CD14-positive monocyte (primary cell): ENCODE data around the gene LRRC52. TPM values are rescaled to one million over a fixed set of nuclear protein-coding genes. Genes with fewer than 3 reads are reported as not detected.

ENCODE experiments used
- DNase-seq, 3 donors: peaks; one replicate each; pipeline ENCODE4 v3.0.0-alpha.2; 2011 to 2022
- H2AFZ ChIP-seq: 2 replicates; pipeline ENCODE4 v1.6.0; 2012; ENCODE audit warnings: mild to moderate bottlenecking, low read depth, low read length, inconsistent platforms; ENCODE audit not compliant: insufficient read depth, poor library complexity, severe bottlenecking
- H3K27ac ChIP-seq, 2 donors: 1 replicate in 1 of 2; 2 replicates in 1 of 2; pipeline ENCODE4 v1.5.1; 2012 to 2013; ENCODE audit warnings: low read length in 2 of 2, control low read depth in 1 of 2, inconsistent platforms in 1 of 2, low read depth in 1 of 2, mild to moderate bottlenecking in 1 of 2
- H3K27me3 ChIP-seq, 2 donors: one replicate each; pipeline versions ENCODE4 v1.6.0 to v1.6.1; 2011 to 2013; ENCODE audit warnings: low read length in 2 of 2; ENCODE audit not compliant: control insufficient read depth in 2 of 2, insufficient read depth in 2 of 2
- H3K36me3 ChIP-seq, 2 donors: replicated peaks in 1 of 2; 1 replicate in 1 of 2; 2 replicates in 1 of 2; pipeline versions ENCODE4 v1.5.1 to v1.6.1; 2012 to 2013; ENCODE audit warnings: low read length in 2 of 2, control low read depth in 1 of 2, inconsistent platforms in 1 of 2, mild to moderate bottlenecking in 1 of 2; ENCODE audit not compliant: insufficient read depth in 2 of 2, control insufficient read depth in 1 of 2
- H3K4me1 ChIP-seq, 2 donors: 1 replicate in 1 of 2; 2 replicates in 1 of 2; pipeline versions ENCODE4 v1.5.1 to v1.6.1; 2012 to 2013; ENCODE audit warnings: low read length in 2 of 2, control low read depth in 1 of 2, inconsistent platforms in 1 of 2, mild to moderate bottlenecking in 1 of 2, moderate library complexity in 1 of 2; ENCODE audit not compliant: insufficient read depth in 2 of 2, control insufficient read depth in 1 of 2
- H3K4me2 ChIP-seq: replicated peaks from 2 replicates; pipeline ENCODE3; 2012; ENCODE audit warnings: low read length, moderate library complexity, mild to moderate bottlenecking; ENCODE audit not compliant: poor library complexity, severe bottlenecking; ENCODE audit errors: extremely low read depth
- H3K4me3 ChIP-seq, 3 experiments: fragments of 200-600 bp in 1 of 3; sonication (generic) in 1 of 3; replicated peaks in 1 of 3; 1 replicate in 2 of 3; 2 replicates in 1 of 3; pipeline ENCODE4 v1.5.1; 2011 to 2013; ENCODE audit warnings: low read length in 3 of 3, mild to moderate bottlenecking in 3 of 3, control low read depth in 2 of 3, low read depth in 2 of 3, inconsistent platforms in 1 of 3, moderate library complexity in 1 of 3
- H3K79me2 ChIP-seq: 2 replicates; pipeline ENCODE4 v1.6.0; 2012; ENCODE audit warnings: mild to moderate bottlenecking, control low read depth, inconsistent platforms, low read length, moderate library complexity; ENCODE audit not compliant: insufficient read depth
- H3K9ac ChIP-seq: 2 replicates; pipeline ENCODE4 v1.6.0; 2017; ENCODE audit warnings: low read length, mild to moderate bottlenecking; ENCODE audit not compliant: insufficient read depth, poor library complexity, severe bottlenecking
- H3K9me3 ChIP-seq, 2 donors: replicated peaks in 1 of 2; 1 replicate in 1 of 2; 2 replicates in 1 of 2; pipeline versions ENCODE4 v1.5.1 to v1.6.1; 2012 to 2013; ENCODE audit warnings: low read length in 2 of 2, control low read depth in 1 of 2; ENCODE audit not compliant: control insufficient read depth in 1 of 2, insufficient read depth in 1 of 2
- H4K20me1 ChIP-seq: 2 replicates; pipeline ENCODE4 v1.6.0; 2012; ENCODE audit warnings: mild to moderate bottlenecking, low read length, control low read depth, moderate library complexity; ENCODE audit not compliant: insufficient read depth
- H3K27ac Mint-ChIP-seq, 7 donors: one replicate each; pipeline ENCODE4 v1.8.0; 2020; ENCODE audit warnings: mild to moderate bottlenecking in 7 of 7, mixed read lengths in 7 of 7, moderate library complexity in 6 of 7, inconsistent platforms in 2 of 7
- H3K27me3 Mint-ChIP-seq, 3 donors: one replicate each; pipeline ENCODE4 v1.8.0; 2021 to 2022; ENCODE audit warnings: low read depth in 3 of 3, mild to moderate bottlenecking in 3 of 3, mixed read lengths in 3 of 3, moderate library complexity in 3 of 3, inconsistent platforms in 1 of 3
- H3K36me3 Mint-ChIP-seq, 2 donors: one replicate each; pipeline ENCODE4 v1.8.0; 2020; ENCODE audit warnings: mixed read lengths in 2 of 2, inconsistent platforms in 1 of 2, mild to moderate bottlenecking in 1 of 2
- H3K4me1 Mint-ChIP-seq: one replicate; pipeline ENCODE4 v1.8.0; 2020; ENCODE audit warnings: mild to moderate bottlenecking, mixed read lengths
- H3K4me3 Mint-ChIP-seq, 2 donors: one replicate each; pipeline ENCODE4 v1.8.0; 2020; ENCODE audit warnings: mild to moderate bottlenecking in 2 of 2, mixed read lengths in 2 of 2, moderate library complexity in 1 of 2
- H3K9me3 Mint-ChIP-seq, 7 donors: one replicate each; pipeline ENCODE4 v1.8.0; 2020 to 2022; ENCODE audit warnings: mixed read lengths in 7 of 7, mild to moderate bottlenecking in 6 of 7, moderate library complexity in 6 of 7, inconsistent platforms in 2 of 7
- WGBS: methylation state at CpG from one replicate; pipeline ENCODE4 v1.1.5; 2013; ENCODE audit warnings: missing lambda C conversion rate; ENCODE audit not compliant: insufficient coverage; 5-methylcytosine and 5-hydroxymethylcytosine counted together
- intact Hi-C, 2 donors: fragments of 100-400 bp; cut with micrococcal nuclease; formaldehyde crosslinking; loops; one replicate each; pipeline versions ENCODE4 v1.15.0 to v1.15.1; 2023
- polyA plus RNA-seq, 3 donors: library from polyadenylated mRNA; depleted of rRNA in 1 of 3; unstranded in 2 of 3; stranded (reverse) in 1 of 3; fragments of 300-500 nt in 2 of 3; fragments of >200 nt in 1 of 3; fragmentation: Illumina TruSeq in 2 of 3; gene quantifications; 1 replicate in 2 of 3; 2 replicates in 1 of 3; pipeline ENCODE4 v1.2.3, GENCODE V29; 2012 to 2021
- TF ChIP-seq, protein P1 (sequence below): fragments of 200-600 bp; IDR thresholded peaks from one replicate; pipeline ENCODE4 v1.8.0; 2022; ENCODE audit warnings: antibody characterized with exemption, mild to moderate bottlenecking

The LRRC52 gene
- polyA plus RNA-seq, 3 donors, result not detected

- peaks cover 32 to 58% (median 34%) of the 10 kb centered on the region in 3 donors for H3K27me3 Mint-ChIP-seq
- Histone ChIP-seq H2AFZ (no peak overlapping the region), H3K79me2 (no peaks in the 10 kb centered on the region), H3K27me3 (peaks cover 12 to 41% of the 10 kb centered on the region in 2 donors), H3K36me3 (no peaks in the 10 kb centered on the region), H3K27ac (no peak overlapping the region), H3K9ac (no peak overlapping the region), H3K4me1 (no peaks in the 10 kb centered on the region), H4K20me1 (no peaks in the 10 kb centered on the region), H3K4me2 (no peak overlapping the region), H3K4me3 (no peak overlapping the region), H3K9me3 (no peaks in the 10 kb centered on the region)
- intact Hi-C loops, result no loop called here
- TF ChIP-seq, protein P1, sequence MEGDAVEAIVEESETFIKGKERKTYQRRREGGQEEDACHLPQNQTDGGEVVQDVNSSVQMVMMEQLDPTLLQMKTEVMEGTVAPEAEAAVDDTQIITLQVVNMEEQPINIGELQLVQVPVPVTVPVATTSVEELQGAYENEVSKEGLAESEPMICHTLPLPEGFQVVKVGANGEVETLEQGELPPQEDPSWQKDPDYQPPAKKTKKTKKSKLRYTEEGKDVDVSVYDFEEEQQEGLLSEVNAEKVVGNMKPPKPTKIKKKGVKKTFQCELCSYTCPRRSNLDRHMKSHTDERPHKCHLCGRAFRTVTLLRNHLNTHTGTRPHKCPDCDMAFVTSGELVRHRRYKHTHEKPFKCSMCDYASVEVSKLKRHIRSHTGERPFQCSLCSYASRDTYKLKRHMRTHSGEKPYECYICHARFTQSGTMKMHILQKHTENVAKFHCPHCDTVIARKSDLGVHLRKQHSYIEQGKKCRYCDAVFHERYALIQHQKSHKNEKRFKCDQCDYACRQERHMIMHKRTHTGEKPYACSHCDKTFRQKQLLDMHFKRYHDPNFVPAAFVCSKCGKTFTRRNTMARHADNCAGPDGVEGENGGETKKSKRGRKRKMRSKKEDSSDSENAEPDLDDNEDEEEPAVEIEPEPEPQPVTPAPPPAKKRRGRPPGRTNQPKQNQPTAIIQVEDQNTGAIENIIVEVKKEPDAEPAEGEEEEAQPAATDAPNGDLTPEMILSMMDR, result no peak
- DNase-seq, result no peak
- peaks cover 0 to 5% (median 0%) of the 10 kb centered on the region in 7 donors for H3K9me3 Mint-ChIP-seq
- WGBS, result no CpG with 5 or more reads among the region's 1 CpG
- H3K4me1 Mint-ChIP-seq, result no peaks in the 10 kb centered on the region
- no peaks in the 10 kb centered on the region for H3K36me3 Mint-ChIP-seq
- H3K27ac Mint-ChIP-seq, result no peak overlapping the region
- no peak overlapping the region for H3K4me3 Mint-ChIP-seq
These were observed 30.0 kb downstream of the LRRC52 start for GRCh38 chr1:165573787-165574186.

- Histone ChIP-seq H4K20me1 (no peaks in the 10 kb centered on the region), H3K9me3 (no peaks in the 10 kb centered on the region), H3K27ac (no peak overlapping the region), H2AFZ (no peak overlapping the region), H3K36me3 (no peaks in the 10 kb centered on the region), H3K4me3 (no peak overlapping the region), H3K4me1 (no peaks in the 10 kb centered on the region), H3K27me3 (peaks cover 12 to 42% of the 10 kb centered on the region in 2 donors), H3K9ac (no peak overlapping the region), H3K79me2 (no peaks in the 10 kb centered on the region), H3K4me2 (no peak overlapping the region)
- no peak for DNase-seq
- no peak overlapping the region for H3K4me3 Mint-ChIP-seq
- H3K27me3 Mint-ChIP-seq, result peaks cover 33 to 55% (median 33%) of the 10 kb centered on the region in 3 donors
- TF ChIP-seq, protein P1, result no peak
- H3K27ac Mint-ChIP-seq, result no peak overlapping the region
- no peaks in the 10 kb centered on the region for H3K36me3 Mint-ChIP-seq
- no peaks in the 10 kb centered on the region for H3K4me1 Mint-ChIP-seq
- peaks cover 0 to 5% (median 0%) of the 10 kb centered on the region in 7 donors for H3K9me3 Mint-ChIP-seq
- intact Hi-C loops, result no loop called here
These were observed 30.5 kb downstream of the LRRC52 start for GRCh38 chr1:165574295-165574694.
